Effector memory CD8-positive, alpha-beta T cell (primary cell): ENCODE results near the gene ADCY9.

Experiments used
- ATAC-seq: fragments of 150-1000 bp; cut with Tn5 transposase; replicated peaks from 2 replicates; pipeline ENCODE4 v1.10.0; 2021; ENCODE audit warnings: mild to moderate bottlenecking, moderate library complexity
- DNase-seq, 3 experiments: peaks; one replicate each; pipeline ENCODE4 v3.0.0; 2021
- H3K27ac Mint-ChIP-seq, 2 donors: one replicate each; pipeline ENCODE4 v1.8.0; 2022; ENCODE audit warnings: mild to moderate bottlenecking in 2 of 2, mixed read lengths in 2 of 2, moderate library complexity in 2 of 2
- H3K27me3 Mint-ChIP-seq, 2 donors: one replicate each; pipeline ENCODE4 v1.8.0; 2022; ENCODE audit warnings: mixed read lengths in 2 of 2
- H3K36me3 Mint-ChIP-seq: one replicate; pipeline ENCODE4 v1.8.0; 2022; ENCODE audit warnings: mild to moderate bottlenecking, moderate library complexity, mixed read lengths; ENCODE audit not compliant: insufficient read depth
- H3K4me1 Mint-ChIP-seq, 2 donors: one replicate each; pipeline ENCODE4 v1.8.0; 2022; ENCODE audit warnings: low read depth in 2 of 2, mixed read lengths in 2 of 2
- H3K4me3 Mint-ChIP-seq, 2 donors: one replicate each; pipeline ENCODE4 v1.8.0; 2022; ENCODE audit warnings: mild to moderate bottlenecking in 2 of 2, mixed read lengths in 2 of 2, moderate library complexity in 2 of 2
- H3K9me3 Mint-ChIP-seq, 2 donors: one replicate each; pipeline ENCODE4 v1.8.0; 2022; ENCODE audit warnings: mixed read lengths in 2 of 2

The ADCY9 gene

GRCh38 chr16:4114257-4115208 lies 1.7 kb downstream of the ADCY9 start:
- Mint-ChIP-seq H3K4me3 (peak overlapping the region; percentile 67 to 84), H3K4me1 (peaks cover 47 to 56% of the 10 kb centered on the region in 2 donors), H3K27ac (peak overlapping the region; percentile 46 to 82), H3K27me3 (peaks cover 0 to 8% of the 10 kb centered on the region in 2 donors), H3K9me3 (no peaks in the 10 kb centered on the region), H3K36me3 (peaks cover 14% of the 10 kb centered on the region)
- DNase-seq (no peak), ATAC-seq (no peak)

DNA sequence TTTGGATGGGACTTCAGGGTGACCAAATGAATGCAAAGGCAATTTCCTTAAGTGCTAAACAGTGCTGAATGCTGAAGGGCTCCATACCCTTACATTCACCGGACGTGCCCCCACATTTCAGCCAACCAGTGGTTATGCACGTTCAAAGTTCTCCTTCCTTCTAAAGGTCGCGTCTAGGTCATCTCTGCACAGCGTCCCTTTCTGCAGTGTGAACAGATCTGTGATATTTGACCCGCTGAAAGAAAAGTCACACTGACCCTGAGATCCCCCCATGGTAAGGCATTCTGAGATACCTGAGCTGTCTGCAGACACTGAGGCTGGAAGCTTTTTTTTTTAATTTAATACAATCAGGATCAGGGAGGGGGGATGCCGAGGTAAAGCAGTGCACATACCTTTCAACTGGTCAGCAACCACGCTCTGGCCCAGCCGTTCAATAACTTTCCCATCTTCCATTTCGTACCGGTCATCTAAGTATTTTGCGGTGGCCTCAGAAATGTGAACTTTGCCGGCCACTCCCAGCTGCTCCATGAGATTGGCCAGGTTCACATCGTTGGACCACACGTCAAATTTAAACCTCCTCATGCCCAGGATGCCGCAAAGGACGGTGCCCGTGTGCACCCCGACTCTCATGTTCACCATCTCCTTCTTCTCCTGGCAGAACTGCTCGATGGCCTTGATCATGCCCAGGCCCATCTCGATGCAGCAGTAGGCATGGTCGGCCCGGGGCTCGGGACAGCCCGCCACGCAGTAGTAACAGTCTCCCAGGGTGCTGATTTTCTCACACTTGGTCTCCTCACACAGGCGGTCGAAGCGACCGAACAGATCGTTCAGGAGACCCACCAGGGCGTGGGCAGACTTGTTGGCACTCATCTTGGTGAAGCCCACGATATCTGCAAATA lies 2.6 kb downstream of the ADCY9 start:
- no peak for ATAC-seq
- H3K27ac Mint-ChIP-seq: peak overlapping the region; percentile 57 to 82
- peaks cover 14% of the 10 kb centered on the region for H3K36me3 Mint-ChIP-seq
- H3K9me3 Mint-ChIP-seq: no peaks in the 10 kb centered on the region
- H3K4me1 Mint-ChIP-seq: peaks cover 52 to 65% of the 10 kb centered on the region in 2 donors
- peak overlapping the region; percentile 67 to 84 for H3K4me3 Mint-ChIP-seq
- H3K27me3 Mint-ChIP-seq: no peaks in the 10 kb centered on the region
- no peak for DNase-seq

GRCh38 chr16:4111748-4112696 lies 4.2 kb downstream of the ADCY9 start:
- peak overlapping the region; percentile 20 to 57 for H3K27ac Mint-ChIP-seq
- peaks cover 53 to 63% of the 10 kb centered on the region in 2 donors for H3K4me1 Mint-ChIP-seq
- H3K36me3 Mint-ChIP-seq: peaks cover 14% of the 10 kb centered on the region
- no peaks in the 10 kb centered on the region for H3K27me3 Mint-ChIP-seq
- ATAC-seq: peak; percentile 14
- H3K4me3 Mint-ChIP-seq: peak overlapping the region; percentile 67 to 84
- peak in 1 of 3 experiments; percentile 5 for DNase-seq
- H3K9me3 Mint-ChIP-seq: no peaks in the 10 kb centered on the region

DNA sequence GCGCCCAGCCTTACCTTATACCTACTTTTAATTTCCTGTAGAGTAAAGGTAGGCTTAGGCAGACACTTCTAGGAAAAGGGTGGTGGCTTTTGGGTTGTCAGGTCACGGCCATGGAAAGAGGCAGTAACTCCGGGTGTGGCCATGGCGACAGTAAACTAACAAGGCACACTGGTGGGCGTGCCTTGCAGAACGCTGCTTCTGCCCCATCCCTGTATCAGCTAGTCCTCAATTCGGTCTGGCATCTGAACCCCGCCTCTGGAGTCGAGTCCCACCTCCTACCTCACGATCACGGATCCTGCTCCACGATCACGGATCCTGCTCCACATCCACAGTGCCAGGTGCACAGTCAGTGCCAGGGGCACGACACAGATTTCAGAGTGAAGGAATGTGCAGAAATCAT lies 5.6 kb downstream of the ADCY9 start:
- no peak for ATAC-seq

DNA sequence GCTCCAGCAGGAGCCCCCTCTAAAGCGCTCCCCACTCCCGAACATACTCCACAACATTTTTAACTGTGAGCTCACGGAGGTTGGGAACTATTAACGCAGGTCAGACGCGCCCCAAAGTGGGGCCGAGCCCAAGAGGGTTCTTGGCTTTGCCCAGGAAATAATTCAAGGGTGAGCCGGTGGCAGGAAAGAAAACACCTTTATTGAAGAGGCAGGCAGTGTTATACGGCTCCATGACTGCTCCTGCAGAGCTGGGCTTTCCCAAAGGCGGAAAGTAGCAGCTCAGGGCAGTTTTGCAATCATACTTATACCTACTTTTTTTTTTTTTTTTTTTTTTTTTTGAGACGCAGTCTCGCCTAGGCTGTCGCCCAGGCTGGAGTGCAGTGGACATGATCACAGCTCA lies 6.2 kb downstream of the ADCY9 start:
- ATAC-seq (no peak), DNase-seq (no peak)
- Mint-ChIP-seq H3K9me3 (no peaks in the 10 kb centered on the region), H3K27ac (peak overlapping the region in 1 of 2 donors; percentile 27), H3K4me1 (peaks cover 56 to 70% of the 10 kb centered on the region in 2 donors), H3K4me3 (no peak overlapping the region), H3K27me3 (no peaks in the 10 kb centered on the region), H3K36me3 (peaks cover 24% of the 10 kb centered on the region)

More for the DNA sequence above, 5.6 kb downstream of the ADCY9 start:
- Mint-ChIP-seq H3K27ac (peak overlapping the region in 1 of 2 donors; percentile 20), H3K27me3 (no peaks in the 10 kb centered on the region), H3K4me1 (peaks cover 56 to 70% of the 10 kb centered on the region in 2 donors), H3K9me3 (no peaks in the 10 kb centered on the region), H3K4me3 (peak overlapping the region in 1 of 2 donors; percentile 84), H3K36me3 (peaks cover 18% of the 10 kb centered on the region)
- no peak for DNase-seq

DNA sequence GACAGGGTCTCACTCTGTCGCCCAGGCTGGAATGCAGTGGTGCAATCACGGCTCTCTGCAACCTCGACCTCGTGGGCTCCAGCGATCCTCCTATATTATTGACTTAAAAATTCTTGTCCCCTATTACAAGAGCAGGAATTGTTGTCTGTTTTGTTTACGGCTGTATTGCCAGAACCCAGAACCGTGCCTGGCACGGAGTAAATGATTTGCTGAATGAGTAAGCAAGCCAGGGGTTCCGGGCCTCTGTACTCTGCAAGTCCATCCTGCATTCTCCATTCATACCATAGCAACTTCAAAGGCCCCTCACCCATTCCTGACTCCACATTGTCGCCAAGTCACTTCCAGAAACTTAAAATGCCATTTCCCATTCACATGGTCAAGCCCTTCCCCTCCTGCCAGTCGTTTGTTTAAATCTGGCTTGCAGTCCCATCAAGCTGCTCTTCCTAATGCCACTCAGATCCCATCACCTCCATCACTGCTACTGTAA lies 6.9 kb downstream of the ADCY9 start:
- peaks cover 51 to 62% of the 10 kb centered on the region in 2 donors for H3K4me1 Mint-ChIP-seq
- peak overlapping the region in 1 of 2 donors; percentile 27 for H3K27ac Mint-ChIP-seq

GRCh38 chr16:4106516-4106915 lies 9.7 kb downstream of the ADCY9 start:
- Mint-ChIP-seq H3K9me3 (no peaks in the 10 kb centered on the region), H3K36me3 (peaks cover 22% of the 10 kb centered on the region), H3K4me3 (no peak overlapping the region), H3K4me1 (peaks cover 33 to 40% of the 10 kb centered on the region in 2 donors), H3K27ac (peak overlapping the region in 1 of 2 donors; percentile 30), H3K27me3 (no peaks in the 10 kb centered on the region)
- DNase-seq (no peak), ATAC-seq (no peak)

More for the DNA sequence above, 6.9 kb downstream of the ADCY9 start:
- no peak overlapping the region for H3K4me3 Mint-ChIP-seq
- H3K27me3 Mint-ChIP-seq: no peaks in the 10 kb centered on the region
- DNase-seq (no peak), ATAC-seq (no peak)
- H3K9me3 Mint-ChIP-seq: no peaks in the 10 kb centered on the region
- peaks cover 24% of the 10 kb centered on the region for H3K36me3 Mint-ChIP-seq

DNA sequence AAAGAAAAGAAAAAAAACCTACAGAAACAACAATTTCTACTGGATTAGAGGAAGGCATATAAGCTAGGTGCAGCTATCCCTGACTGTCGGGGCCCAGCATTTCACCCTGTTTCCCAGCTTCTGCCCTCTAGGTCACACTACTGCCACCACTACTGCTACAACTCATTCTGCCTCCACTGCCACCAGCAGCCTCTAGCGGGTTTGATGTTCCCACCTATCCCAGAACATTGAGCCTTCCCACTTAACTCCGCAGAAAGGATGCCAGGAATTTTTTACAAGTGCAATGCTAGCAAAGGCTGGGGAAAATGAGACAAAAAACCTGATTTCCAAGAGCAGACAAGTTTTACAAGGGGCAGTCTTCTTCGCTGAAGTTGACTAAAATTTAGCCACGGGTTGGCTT lies 10.4 kb downstream of the ADCY9 start:
- H3K9me3 Mint-ChIP-seq: no peaks in the 10 kb centered on the region
- no peak overlapping the region for H3K4me3 Mint-ChIP-seq
- H3K27ac Mint-ChIP-seq: no peak overlapping the region
- no peaks in the 10 kb centered on the region for H3K27me3 Mint-ChIP-seq
- H3K4me1 Mint-ChIP-seq: peaks cover 27 to 36% of the 10 kb centered on the region in 2 donors
- H3K36me3 Mint-ChIP-seq: peaks cover 22% of the 10 kb centered on the region
- ATAC-seq (no peak), DNase-seq (no peak)

- Mint-ChIP-seq H3K4me3 (no peak overlapping the region), H3K9me3 (no peaks in the 10 kb centered on the region), H3K4me1 (peaks cover 15 to 18% of the 10 kb centered on the region in 2 donors), H3K27me3 (no peaks in the 10 kb centered on the region), H3K36me3 (peaks cover 29% of the 10 kb centered on the region), H3K27ac (no peak overlapping the region)
- ATAC-seq (no peak), DNase-seq (no peak)
Measured at GRCh38 chr16:4103745-4104144, 12.5 kb downstream of the ADCY9 start.

DNA sequence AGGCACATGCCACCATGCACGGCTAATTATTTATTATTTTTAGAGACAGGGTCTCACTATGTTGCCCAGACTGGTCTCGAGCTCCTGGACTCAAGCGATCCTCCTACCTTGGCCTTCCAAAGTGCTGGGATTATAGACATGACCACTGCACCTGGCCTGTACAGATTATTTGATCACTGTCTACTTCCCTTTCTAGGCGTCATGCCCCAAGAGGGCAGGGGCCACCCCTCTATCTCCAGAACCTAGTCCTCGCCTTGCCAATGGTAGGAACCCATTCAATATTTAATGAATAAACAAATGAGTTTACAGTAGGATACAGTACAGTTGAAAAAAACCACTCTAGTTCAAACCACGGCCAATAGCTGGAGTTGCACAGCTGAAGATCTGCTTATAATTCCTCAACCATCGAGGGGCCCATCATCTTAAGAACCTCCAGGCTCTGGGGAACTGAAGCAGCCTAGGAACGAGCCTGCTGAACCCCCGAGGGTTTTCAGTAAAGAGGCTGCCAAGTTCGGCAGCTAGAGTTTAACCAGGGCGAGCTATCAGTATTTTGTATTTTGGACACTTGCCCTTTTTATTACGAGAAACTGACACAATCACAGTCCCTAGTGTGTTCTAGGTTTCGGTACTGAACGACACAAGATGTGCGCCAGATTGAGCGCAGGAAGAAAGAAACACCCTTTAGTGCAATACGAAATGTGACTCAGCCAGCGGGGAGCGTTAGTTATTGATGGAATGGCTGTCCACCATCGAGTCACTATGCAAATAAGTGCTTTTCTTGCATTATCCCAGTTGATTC lies 14.6 kb downstream of the ADCY9 start:
- H3K36me3 Mint-ChIP-seq: peaks cover 29% of the 10 kb centered on the region
- DNase-seq (no peak), ATAC-seq (no peak)
- H3K27me3 Mint-ChIP-seq: no peaks in the 10 kb centered on the region
- H3K4me1 Mint-ChIP-seq: peaks cover 15 to 16% of the 10 kb centered on the region in 2 donors
- H3K4me3 Mint-ChIP-seq: no peak overlapping the region
- H3K27ac Mint-ChIP-seq: no peak overlapping the region
- no peaks in the 10 kb centered on the region for H3K9me3 Mint-ChIP-seq

GRCh38 chr16:4098501-4098900 lies 17.7 kb downstream of the ADCY9 start:
- Mint-ChIP-seq H3K4me1 (peaks cover 12 to 22% of the 10 kb centered on the region in 2 donors), H3K27me3 (no peaks in the 10 kb centered on the region), H3K4me3 (no peak overlapping the region), H3K36me3 (peaks cover 12% of the 10 kb centered on the region), H3K27ac (no peak overlapping the region), H3K9me3 (no peaks in the 10 kb centered on the region)
- ATAC-seq: no peak
- no peak for DNase-seq

- H3K4me1 Mint-ChIP-seq: peaks cover 10 to 18% of the 10 kb centered on the region in 2 donors
- no peak overlapping the region for H3K4me3 Mint-ChIP-seq
- DNase-seq (no peak), ATAC-seq (no peak)
- no peaks in the 10 kb centered on the region for H3K27me3 Mint-ChIP-seq
- peaks cover 10% of the 10 kb centered on the region for H3K36me3 Mint-ChIP-seq
- no peak overlapping the region for H3K27ac Mint-ChIP-seq
- H3K9me3 Mint-ChIP-seq: no peaks in the 10 kb centered on the region
Measured at GRCh38 chr16:4097826-4098240, 18.4 kb downstream of the ADCY9 start.
